ENCODE measurements around the gene ZMYND8.

ZMYND8 gene

DNA sequence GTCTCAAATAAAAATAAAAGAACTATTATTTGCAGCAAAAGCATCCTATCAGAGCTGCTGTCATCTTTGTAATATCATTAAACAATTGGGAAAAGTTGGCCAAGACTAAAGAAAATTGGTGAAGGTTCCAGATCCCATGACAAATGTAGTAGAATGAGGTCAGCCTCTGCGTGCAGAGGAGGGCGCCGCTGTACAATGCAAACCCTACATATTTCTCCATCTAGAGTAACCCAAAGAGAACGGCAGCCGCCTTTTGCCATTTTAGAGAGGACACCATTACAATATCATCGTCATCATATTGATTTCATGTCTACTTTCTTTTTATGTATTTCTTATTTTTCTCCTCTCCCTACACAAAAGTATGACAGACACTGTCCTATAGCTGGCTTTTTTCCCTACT, 59.5 kb downstream of the ZMYND8 start:
- TF ChIP-seq TAF1 (IDR thresholded peaks at IDR 0.05; ENCODE audit: borderline replicate concordance, insufficient read depth, low read length) (no peak), SIN3A (IDR thresholded peaks at IDR 0.05; ENCODE audit: borderline replicate concordance, insufficient read depth, low read length) (no peak), FOXP2 (optimal IDR thresholded peaks at IDR 0.05; ENCODE audit: borderline replicate concordance, extremely low read depth, extremely low read length, insufficient read depth) (no peak), POLR2AphosphoS5 (IDR thresholded peaks at IDR 0.05; ENCODE audit: low read depth, low read length) (no peak)
- TF ChIP-seq, protein P1, sequence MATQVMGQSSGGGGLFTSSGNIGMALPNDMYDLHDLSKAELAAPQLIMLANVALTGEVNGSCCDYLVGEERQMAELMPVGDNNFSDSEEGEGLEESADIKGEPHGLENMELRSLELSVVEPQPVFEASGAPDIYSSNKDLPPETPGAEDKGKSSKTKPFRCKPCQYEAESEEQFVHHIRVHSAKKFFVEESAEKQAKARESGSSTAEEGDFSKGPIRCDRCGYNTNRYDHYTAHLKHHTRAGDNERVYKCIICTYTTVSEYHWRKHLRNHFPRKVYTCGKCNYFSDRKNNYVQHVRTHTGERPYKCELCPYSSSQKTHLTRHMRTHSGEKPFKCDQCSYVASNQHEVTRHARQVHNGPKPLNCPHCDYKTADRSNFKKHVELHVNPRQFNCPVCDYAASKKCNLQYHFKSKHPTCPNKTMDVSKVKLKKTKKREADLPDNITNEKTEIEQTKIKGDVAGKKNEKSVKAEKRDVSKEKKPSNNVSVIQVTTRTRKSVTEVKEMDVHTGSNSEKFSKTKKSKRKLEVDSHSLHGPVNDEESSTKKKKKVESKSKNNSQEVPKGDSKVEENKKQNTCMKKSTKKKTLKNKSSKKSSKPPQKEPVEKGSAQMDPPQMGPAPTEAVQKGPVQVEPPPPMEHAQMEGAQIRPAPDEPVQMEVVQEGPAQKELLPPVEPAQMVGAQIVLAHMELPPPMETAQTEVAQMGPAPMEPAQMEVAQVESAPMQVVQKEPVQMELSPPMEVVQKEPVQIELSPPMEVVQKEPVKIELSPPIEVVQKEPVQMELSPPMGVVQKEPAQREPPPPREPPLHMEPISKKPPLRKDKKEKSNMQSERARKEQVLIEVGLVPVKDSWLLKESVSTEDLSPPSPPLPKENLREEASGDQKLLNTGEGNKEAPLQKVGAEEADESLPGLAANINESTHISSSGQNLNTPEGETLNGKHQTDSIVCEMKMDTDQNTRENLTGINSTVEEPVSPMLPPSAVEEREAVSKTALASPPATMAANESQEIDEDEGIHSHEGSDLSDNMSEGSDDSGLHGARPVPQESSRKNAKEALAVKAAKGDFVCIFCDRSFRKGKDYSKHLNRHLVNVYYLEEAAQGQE (IDR thresholded peaks at IDR 0.05; ENCODE audit: insufficient read depth in 1 of 2, low read depth in 2 of 2, low read length in 2 of 2) = no peak

DNA sequence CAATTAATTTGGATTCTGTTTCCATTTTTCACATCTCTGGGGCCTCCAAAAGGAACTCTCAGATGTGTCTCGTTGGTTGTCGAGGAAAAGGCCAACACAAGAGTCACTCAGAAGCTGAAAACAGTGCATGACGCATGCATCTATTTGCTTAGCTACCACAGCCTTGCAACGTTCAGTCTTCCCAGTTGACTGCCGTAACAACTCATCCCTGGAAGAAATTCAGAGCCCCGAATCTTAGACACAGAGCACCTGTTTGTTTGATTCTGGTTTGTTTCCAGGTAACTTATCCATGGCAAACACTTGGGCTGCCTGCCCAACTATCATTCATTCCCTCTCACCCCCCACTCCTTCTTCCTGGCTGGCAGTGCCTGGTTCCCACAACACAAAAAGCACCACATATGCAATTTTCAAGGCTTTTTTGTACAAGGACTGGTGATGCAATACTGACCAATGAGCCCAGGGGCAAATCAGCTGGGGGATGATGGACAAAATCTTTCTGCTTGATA, 60.5 kb downstream of the ZMYND8 start:
- TF ChIP-seq, protein P1 (IDR thresholded peaks at IDR 0.05; ENCODE audit: insufficient read depth in 1 of 2, low read depth in 2 of 2, low read length in 2 of 2) = no peak
- TF ChIP-seq FOXP2 (optimal IDR thresholded peaks at IDR 0.05; ENCODE audit: borderline replicate concordance, extremely low read depth, extremely low read length, insufficient read depth) (no peak), SIN3A (IDR thresholded peaks at IDR 0.05; ENCODE audit: borderline replicate concordance, insufficient read depth, low read length) (no peak), POLR2AphosphoS5 (IDR thresholded peaks at IDR 0.05; ENCODE audit: low read depth, low read length) (no peak), TAF1 (IDR thresholded peaks at IDR 0.05; ENCODE audit: borderline replicate concordance, insufficient read depth, low read length) (no peak)

DNA sequence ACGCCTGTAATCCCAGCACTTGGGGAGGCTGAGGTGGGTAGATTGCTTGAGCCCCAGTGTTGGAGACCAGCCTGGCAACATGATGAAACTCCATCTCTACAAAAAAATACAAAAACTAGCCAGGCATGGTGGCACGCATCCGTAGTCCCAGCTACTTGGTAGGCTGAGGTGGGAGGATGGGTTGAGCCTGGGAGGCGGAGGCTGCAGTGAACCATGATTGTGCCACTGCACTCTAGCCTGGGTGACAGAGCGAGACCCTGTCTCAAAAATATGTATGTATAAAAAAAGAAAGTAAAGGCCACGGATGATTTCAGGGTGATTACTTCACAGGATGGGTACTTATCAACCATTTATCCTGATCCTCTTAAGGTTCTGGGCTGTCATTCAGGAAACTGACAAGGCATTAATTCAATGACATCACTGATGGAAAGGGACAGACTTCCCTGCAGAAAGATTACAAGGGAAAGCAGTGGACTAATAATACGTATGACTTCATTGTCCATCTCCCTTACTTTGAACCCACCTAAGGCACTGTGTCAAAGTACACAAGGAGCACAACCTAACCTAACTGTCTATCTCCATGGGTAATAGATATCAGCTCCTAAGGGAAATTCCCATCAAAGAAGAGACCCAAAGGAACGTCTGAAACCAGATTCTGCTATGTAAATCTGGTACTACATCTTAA, 61.2 kb downstream of the ZMYND8 start:
- TF ChIP-seq POLR2AphosphoS5 (IDR thresholded peaks at IDR 0.05; ENCODE audit: low read depth, low read length) = no peak
- TF ChIP-seq FOXP2 (optimal IDR thresholded peaks at IDR 0.05; ENCODE audit: borderline replicate concordance, extremely low read depth, extremely low read length, insufficient read depth) = no peak
- no peak for TF ChIP-seq SIN3A (IDR thresholded peaks at IDR 0.05; ENCODE audit: borderline replicate concordance, insufficient read depth, low read length)
- no peak for TF ChIP-seq TAF1 (IDR thresholded peaks at IDR 0.05; ENCODE audit: borderline replicate concordance, insufficient read depth, low read length)
- TF ChIP-seq, protein P1 (IDR thresholded peaks at IDR 0.05; ENCODE audit: insufficient read depth in 1 of 2, low read depth in 2 of 2, low read length in 2 of 2) = no peak

DNA sequence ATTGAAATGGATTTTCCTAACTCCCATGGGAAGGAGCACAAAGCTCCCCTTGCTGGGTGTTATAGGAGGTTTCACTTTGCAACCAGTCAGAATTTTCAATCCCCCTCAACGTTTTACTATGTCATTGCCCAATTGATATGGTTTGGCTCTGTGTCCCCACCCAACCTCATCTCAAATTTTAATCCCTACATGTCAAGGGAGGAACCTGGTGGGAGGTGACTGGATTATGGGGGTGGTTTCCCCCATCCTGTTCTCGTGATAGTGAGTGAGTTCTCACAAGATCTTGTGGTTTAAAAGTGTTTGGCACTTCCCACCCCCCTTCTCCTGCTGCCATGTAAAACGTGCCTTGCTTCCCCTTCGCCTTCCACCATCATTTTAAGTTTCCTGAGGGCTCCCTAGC, 62.9 kb downstream of the ZMYND8 start:
- TF ChIP-seq SIN3A (IDR thresholded peaks at IDR 0.05; ENCODE audit: borderline replicate concordance, insufficient read depth, low read length) (no peak), TAF1 (IDR thresholded peaks at IDR 0.05; ENCODE audit: borderline replicate concordance, insufficient read depth, low read length) (no peak), POLR2AphosphoS5 (IDR thresholded peaks at IDR 0.05; ENCODE audit: low read depth, low read length) (no peak), FOXP2 (optimal IDR thresholded peaks at IDR 0.05; ENCODE audit: borderline replicate concordance, extremely low read depth, extremely low read length, insufficient read depth) (no peak)
- TF ChIP-seq, protein P1 (IDR thresholded peaks at IDR 0.05; ENCODE audit: insufficient read depth in 1 of 2, low read depth in 2 of 2, low read length in 2 of 2) = no peak

Data from PFSK-1 (cell line).